HEK293T (cell line): ENCODE measurements around the gene JAK1.

ENCODE experiments used
- ARNT ChIP-seq: fragments of 450-650 bp; IDR thresholded peaks from 2 replicates; pipeline ENCODE4 v1.6.1; 2017; ENCODE audit warnings: mild to moderate bottlenecking
- BHLHE40 ChIP-seq: fragments of 450-650 bp; IDR thresholded peaks from 2 replicates; pipeline ENCODE4 v1.6.1; 2016; ENCODE audit warnings: mild to moderate bottlenecking, moderate library complexity, borderline replicate concordance
- CTBP1 ChIP-seq: fragments of 450-650 bp; IDR thresholded peaks from 2 replicates; pipeline ENCODE4 v1.6.1; 2016; ENCODE audit warnings: borderline replicate concordance
- ELF4 ChIP-seq: fragments of 450-650 bp; IDR thresholded peaks from 2 replicates; pipeline ENCODE4 v1.6.1; 2017; ENCODE audit warnings: antibody characterized with exemption
- FOXA1 ChIP-seq: fragments of 450-650 bp; IDR thresholded peaks from 2 replicates; pipeline ENCODE4 v1.6.1; 2016; ENCODE audit warnings: mild to moderate bottlenecking
- FOXK2 ChIP-seq: fragments of 450-650 bp; IDR thresholded peaks from 2 replicates; pipeline ENCODE4 v1.6.1; 2016; ENCODE audit warnings: mild to moderate bottlenecking
- FOXM1 ChIP-seq: fragments of 450-650 bp; IDR thresholded peaks from 2 replicates; pipeline ENCODE4 v1.6.1; 2017; ENCODE audit warnings: mild to moderate bottlenecking, borderline replicate concordance
- HDGF ChIP-seq: fragments of 450-650 bp; IDR thresholded peaks from 2 replicates; pipeline ENCODE4 v1.6.1; 2017; ENCODE audit warnings: antibody characterized with exemption, borderline replicate concordance
- L3MBTL2 ChIP-seq: fragments of 450-650 bp; conservative IDR thresholded peaks from 2 replicates; pipeline ENCODE4 v1.6.1; 2016; ENCODE audit warnings: mild to moderate bottlenecking
- LEF1 ChIP-seq: fragments of 450-650 bp; IDR thresholded peaks from 2 replicates; pipeline ENCODE4 v1.6.1; 2017; ENCODE audit warnings: mild to moderate bottlenecking, borderline replicate concordance
- SP1 ChIP-seq: fragments of 450-650 bp; IDR thresholded peaks from 2 replicates; pipeline ENCODE4 v1.6.1; 2017
- SUZ12 ChIP-seq: fragments of 450-650 bp; IDR thresholded peaks from 2 replicates; pipeline ENCODE4 v1.6.1; 2016; ENCODE audit warnings: mild to moderate bottlenecking
- TARDBP ChIP-seq: fragments of 450-650 bp; IDR thresholded peaks from 2 replicates; pipeline ENCODE4 v1.6.1; 2016
- TF ChIP-seq, protein P1 (sequence below): fragments of 450-650 bp; IDR thresholded peaks from 2 replicates; pipeline ENCODE4 v1.6.1; 2016

DNA sequence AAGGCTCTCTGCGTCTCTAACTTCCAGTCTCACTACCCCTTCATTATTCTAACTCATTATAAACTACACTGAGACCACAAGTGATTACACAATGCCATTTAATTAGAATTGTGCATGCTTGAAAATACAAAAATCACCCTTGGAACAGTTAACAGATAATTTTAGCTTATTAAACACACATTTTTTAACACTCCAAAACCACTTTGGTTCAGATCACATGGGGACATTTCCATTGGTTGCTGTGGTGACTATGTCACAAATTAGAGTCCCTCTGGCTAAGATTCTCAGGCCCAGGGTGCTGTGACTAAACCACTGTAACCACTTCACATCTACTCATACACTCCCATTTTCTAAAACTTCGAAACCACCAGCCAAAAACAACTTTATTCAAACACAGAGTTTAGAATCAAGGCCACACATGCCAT is 43.0 kb downstream of the JAK1 start:
- TF ChIP-seq CTBP1, result no peak
- no peak for TF ChIP-seq L3MBTL2
- no peak for TF ChIP-seq SUZ12
- no peak for TF ChIP-seq TARDBP
- no peak for TF ChIP-seq ELF4
- no peak for TF ChIP-seq BHLHE40
- no peak for TF ChIP-seq FOXK2
- TF ChIP-seq FOXM1, result no peak
- no peak for TF ChIP-seq FOXA1
- TF ChIP-seq ARNT, result no peak
- TF ChIP-seq SP1, result no peak
- TF ChIP-seq, protein P1, sequence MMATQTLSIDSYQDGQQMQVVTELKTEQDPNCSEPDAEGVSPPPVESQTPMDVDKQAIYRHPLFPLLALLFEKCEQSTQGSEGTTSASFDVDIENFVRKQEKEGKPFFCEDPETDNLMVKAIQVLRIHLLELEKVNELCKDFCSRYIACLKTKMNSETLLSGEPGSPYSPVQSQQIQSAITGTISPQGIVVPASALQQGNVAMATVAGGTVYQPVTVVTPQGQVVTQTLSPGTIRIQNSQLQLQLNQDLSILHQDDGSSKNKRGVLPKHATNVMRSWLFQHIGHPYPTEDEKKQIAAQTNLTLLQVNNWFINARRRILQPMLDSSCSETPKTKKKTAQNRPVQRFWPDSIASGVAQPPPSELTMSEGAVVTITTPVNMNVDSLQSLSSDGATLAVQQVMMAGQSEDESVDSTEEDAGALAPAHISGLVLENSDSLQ, result no peak
- TF ChIP-seq HDGF, result no peak
- no peak for TF ChIP-seq LEF1
